ENCODE results near the gene THAP7.

GRCh38 chr22:21033895-21034294 is 32.0 kb upstream of the THAP7 start:
- TF ChIP-seq CTCF (IDR thresholded peaks at IDR 0.05) (no peak), POLR2AphosphoS5 (IDR thresholded peaks at IDR 0.05) (no peak)
